ENCODE results near the gene RALGDS.
"Not testable (repeated sequence)": the region's sequence is repeated elsewhere in the genome, so short reads cannot be mapped to it uniquely, and the experiment has no call there.

The RALGDS gene

DNA sequence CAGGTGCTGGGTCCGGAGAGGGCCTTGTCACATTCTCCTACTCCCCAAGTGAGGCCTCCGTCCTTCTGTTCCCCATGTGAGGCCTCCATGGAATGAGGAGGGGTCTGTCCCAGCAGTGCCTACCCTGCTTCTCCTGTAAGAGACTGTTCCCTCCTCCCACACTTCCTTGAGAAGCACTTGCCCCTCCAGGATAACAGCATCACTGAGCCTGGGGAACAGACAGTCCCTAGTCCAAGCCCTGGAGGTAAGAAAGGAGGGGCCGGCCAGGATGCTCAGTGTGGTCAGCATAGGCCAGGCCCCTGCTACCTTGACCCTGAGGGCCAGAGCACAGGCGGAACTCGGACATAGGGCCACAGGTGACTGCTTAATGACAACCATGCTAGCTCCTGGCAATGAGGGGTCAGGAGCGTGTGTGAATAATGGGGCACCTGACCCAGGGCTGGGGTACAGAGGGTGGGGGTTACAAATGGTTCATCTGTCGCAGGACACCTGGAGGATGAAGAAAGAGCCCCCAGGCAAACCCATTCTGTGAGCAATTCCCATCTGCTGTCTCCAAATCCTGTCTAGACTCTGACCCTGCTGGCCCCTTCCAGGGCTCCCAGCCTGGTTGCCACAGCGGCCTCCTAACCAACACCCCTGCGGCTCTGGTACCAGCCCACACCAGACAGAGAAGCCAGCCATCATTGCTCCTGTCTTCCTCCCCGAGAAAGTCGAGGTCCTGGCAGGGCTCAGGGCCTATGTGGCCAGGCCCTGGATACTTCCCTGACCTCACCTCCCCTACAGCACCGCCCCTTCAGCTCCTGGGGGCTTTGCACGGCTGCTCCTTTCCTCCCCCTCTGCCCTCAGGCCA lies 20.3 kb downstream of the RALGDS start:
- TF ChIP-seq, protein P1, sequence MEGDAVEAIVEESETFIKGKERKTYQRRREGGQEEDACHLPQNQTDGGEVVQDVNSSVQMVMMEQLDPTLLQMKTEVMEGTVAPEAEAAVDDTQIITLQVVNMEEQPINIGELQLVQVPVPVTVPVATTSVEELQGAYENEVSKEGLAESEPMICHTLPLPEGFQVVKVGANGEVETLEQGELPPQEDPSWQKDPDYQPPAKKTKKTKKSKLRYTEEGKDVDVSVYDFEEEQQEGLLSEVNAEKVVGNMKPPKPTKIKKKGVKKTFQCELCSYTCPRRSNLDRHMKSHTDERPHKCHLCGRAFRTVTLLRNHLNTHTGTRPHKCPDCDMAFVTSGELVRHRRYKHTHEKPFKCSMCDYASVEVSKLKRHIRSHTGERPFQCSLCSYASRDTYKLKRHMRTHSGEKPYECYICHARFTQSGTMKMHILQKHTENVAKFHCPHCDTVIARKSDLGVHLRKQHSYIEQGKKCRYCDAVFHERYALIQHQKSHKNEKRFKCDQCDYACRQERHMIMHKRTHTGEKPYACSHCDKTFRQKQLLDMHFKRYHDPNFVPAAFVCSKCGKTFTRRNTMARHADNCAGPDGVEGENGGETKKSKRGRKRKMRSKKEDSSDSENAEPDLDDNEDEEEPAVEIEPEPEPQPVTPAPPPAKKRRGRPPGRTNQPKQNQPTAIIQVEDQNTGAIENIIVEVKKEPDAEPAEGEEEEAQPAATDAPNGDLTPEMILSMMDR (IDR thresholded peaks at IDR 0.05; ENCODE audit: extremely low read depth, missing control alignments), result no peak
- no peak for DNase-seq (ENCODE audit: low spot score)

DNA sequence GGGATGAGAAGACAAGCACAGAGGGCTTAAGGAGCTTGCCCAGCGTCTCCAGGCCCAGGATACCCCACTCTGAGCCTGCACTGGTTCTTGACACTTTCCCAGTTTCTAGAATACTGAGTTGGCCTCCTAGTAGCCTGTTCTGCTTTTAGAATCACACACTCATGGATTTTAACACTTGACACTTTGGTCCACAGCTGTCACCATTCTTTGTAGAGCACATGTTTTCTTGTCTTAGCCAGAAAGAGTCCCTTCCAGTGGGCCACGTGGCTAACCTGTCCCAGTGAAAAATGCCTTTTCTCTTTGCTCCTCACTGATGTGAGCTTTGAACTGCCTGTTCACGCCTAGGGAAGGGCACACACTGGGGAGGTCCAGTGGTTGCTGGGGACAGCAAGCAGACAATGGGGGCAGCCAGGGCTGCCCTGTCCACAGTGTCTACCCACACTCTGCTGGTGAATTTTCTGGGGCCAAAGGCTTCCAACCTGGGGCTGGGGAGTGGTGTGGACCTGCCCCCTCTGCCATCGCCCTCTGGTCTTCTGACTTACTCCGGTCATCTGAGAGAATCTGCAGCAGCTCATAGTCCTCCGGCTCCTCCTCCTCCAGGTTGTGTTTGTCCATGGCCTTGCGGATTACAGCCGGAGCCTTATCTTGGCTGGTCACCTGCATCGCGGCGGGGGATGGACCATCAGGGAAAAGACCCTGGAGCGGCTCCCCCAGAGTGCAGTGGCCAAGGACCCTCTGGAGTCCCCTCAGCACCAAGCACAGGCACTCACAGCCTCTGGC lies 21.1 kb downstream of the RALGDS start:
- no peak for DNase-seq (ENCODE audit: low spot score)
- TF ChIP-seq, protein P1 (IDR thresholded peaks at IDR 0.05; ENCODE audit: extremely low read depth, missing control alignments), result no peak

DNA sequence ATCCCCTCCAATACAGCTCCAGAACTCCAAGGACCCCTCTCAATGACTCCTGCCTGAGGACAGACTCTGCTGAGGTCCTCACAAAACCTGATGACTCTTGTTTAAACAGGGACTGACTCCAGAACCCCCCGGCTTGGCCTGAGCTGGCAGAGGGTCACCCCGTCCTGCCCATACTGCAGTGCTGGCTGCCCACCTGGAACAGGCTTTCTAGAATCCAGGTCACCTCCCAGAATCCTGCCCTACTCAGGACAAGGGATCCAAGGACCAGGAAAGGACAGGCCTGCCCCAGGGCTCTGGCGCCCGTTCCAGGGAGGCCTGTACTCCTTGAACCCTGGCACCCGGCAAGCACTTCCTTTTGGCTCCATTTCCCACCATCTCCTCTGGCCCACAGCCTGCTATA lies 22.2 kb downstream of the RALGDS start:
- no peak for DNase-seq (ENCODE audit: low spot score)
- TF ChIP-seq, protein P1 (IDR thresholded peaks at IDR 0.05; ENCODE audit: extremely low read depth, missing control alignments), result no peak

DNA sequence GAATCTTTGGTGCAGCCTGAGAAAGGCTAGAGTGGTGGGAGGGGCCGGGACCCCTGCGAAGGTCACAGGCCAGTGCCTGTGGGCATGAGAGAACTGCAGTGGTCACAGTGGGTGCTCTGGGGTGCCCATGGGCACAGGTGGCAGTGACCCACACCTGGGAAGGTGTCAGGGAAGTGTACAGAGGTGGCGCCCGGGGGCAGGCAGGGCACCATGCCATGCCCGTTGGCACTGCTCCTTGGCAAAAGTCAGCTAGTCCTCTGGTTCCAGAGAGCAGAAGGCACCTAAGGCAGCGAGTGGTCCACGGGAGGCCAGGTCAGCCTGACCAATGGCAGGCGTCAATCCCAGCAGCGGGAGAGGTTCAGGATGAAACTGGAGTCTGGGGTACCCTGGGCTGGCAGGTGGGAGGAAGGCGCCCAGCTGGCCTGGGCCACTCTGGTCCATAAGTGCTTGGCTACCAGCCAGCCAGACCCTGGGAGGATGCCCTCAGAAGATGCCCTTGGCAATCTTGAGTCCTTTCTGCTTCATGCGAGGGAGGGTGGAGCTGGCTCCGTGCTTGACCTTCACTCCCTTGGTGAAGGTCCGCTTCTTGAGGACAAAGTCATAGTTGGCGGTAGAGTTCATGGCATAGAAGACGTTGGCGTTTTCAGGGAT lies 22.8 kb downstream of the RALGDS start:
- no peak for DNase-seq (ENCODE audit: low spot score)
- TF ChIP-seq, protein P1 (IDR thresholded peaks at IDR 0.05; ENCODE audit: extremely low read depth, missing control alignments), result no peak

DNA sequence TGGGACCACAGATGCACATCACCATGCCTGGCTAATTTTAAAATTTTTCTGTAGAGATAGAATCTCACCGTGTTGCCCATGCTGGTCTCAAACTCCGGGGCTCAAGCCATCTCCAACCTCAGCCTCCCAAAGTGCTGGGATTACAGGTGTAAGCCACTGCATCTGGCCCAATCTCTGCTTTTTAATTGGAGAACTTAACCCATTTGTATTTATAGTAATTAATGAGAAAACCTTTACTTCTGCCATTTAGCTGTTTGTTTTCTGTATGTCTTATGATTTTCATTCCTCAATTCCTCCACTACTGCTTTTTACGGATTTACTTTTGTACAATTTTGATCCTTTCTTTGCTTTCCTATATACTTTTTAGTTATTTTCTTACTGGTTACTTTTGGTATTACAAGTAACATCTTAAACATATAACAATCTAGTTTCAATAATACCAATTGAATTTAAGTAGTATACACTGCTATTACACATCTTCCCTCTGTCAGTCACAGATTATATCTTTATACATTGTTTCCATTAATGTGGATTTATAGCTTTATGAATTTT lies 26.1 kb downstream of the RALGDS start:
- DNase-seq (ENCODE audit: low spot score), result no peak
- TF ChIP-seq, protein P1 (IDR thresholded peaks at IDR 0.05; ENCODE audit: extremely low read depth, missing control alignments), result no peak

DNA sequence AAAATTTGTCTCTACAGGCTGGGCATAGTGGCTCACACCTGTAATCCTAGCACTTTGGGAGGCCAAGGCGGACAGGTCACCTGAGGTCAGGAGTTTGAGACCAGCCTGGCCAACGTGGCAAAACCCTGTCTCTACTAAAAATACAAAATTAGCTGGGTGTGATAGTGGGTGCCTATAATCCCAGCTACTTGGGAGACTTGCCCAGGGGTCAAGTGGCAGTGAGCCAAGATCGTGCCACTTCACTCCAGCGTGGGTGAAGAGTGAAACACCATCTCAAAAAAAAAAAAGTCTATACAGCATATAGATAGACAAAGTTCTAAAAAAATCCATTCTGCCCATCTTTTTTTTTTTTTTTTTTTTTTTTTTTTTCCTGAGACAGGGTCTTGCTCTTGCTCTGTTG lies 26.7 kb downstream of the RALGDS start:
- DNase-seq (ENCODE audit: low spot score), result not testable (repeated sequence)

DNA sequence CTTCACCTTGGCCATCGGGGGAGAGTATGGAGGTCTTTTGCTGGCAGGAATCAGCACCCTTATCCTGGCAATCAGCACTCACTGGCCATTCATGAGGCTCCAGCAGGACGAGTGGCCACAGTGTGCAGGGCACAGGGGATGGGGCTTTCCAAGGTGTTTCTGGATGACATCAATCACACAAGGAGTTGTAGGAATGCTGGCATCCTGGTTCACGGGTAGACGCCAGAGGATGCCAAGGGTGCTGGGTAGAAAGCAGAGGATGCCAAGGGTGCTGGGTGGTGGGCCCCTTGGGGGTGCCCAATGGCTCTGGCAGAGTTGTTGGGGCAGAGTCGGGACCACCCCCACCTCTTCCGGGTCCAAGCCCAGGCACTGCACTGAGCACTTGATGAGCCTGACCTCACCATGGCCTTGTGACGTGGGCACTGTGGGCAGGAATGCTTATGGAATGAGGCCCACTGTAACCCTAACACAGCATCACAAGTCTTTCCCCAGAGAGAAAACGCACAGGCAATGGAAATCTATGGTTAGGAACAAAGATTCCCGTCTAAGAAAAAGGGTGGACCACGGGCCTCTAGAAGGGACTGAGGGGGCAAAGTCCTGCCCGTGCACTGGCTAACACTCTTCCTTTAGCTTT lies 30.2 kb downstream of the RALGDS start:
- no peak for DNase-seq (ENCODE audit: low spot score)
- TF ChIP-seq, protein P1 (IDR thresholded peaks at IDR 0.05; ENCODE audit: extremely low read depth, missing control alignments), result no peak

Data from GM20000 (cell line).